ENCODE measurements around the gene FAAH.
"Not testable (repeated sequence)": the region's sequence is repeated elsewhere in the genome, so short reads cannot be mapped to it uniquely, and the experiment has no call there.

The FAAH gene

GRCh38 chr1:46365796-46366195, 28.3 kb upstream of the FAAH start:
- H2BK12ac ChIP-seq (ENCODE audit: low read length); H2BK5ac ChIP-seq (ENCODE audit: low read length); H3K23ac ChIP-seq (ENCODE audit: low read depth, low read length, poor library complexity); H2BK120ac ChIP-seq (ENCODE audit: low read depth, low read length); H3K27ac ChIP-seq (replicated peaks; ENCODE audit: low read length); H3K4me2 ChIP-seq (ENCODE audit: insufficient read depth, low read length, poor library complexity, severe bottlenecking); H4K91ac ChIP-seq (ENCODE audit: low read depth, low read length, poor library complexity); H3K27me3 ChIP-seq (ENCODE audit: control insufficient read depth in 3 of 3, insufficient read depth in 3 of 3, low read depth in 1 of 3, low read length in 3 of 3); H3K18ac ChIP-seq (ENCODE audit: low read length); DNase-seq (ENCODE audit: low spot score); H3K79me1 ChIP-seq (ENCODE audit: low read depth, low read length); H2AFZ ChIP-seq (ENCODE audit: low read length); H4K8ac ChIP-seq (ENCODE audit: low read depth, low read length); H3K4ac ChIP-seq (ENCODE audit: low read length); H2BK15ac ChIP-seq (ENCODE audit: low read length); H3K14ac ChIP-seq (ENCODE audit: low read length); H2AK5ac ChIP-seq (ENCODE audit: low read depth, low read length); H3K4me3 ChIP-seq (ENCODE audit: low read length in 2 of 2); H3K9ac ChIP-seq (ENCODE audit: low read depth, low read length, poor library complexity); H3K9me3 ChIP-seq (replicated peaks in 1 of 2; ENCODE audit: control insufficient read depth in 2 of 2, insufficient read depth in 1 of 2, low read depth in 1 of 2, low read length in 2 of 2): not testable (repeated sequence)
- Histone ChIP-seq H3K36me3 (replicated peaks in 1 of 2; ENCODE audit: control insufficient read depth in 2 of 2, insufficient read depth in 2 of 2, low read length in 2 of 2) (peaks cover 16 to 79% of the 10 kb centered on the region in 2 donors), H3K4me1 (ENCODE audit: control insufficient read depth in 2 of 2, insufficient read depth in 1 of 2, low read depth in 1 of 2, low read length in 2 of 2) (peaks cover 0 to 11% of the 10 kb centered on the region in 2 donors)
- no CpG with 5 or more reads among the region's 8 CpGs for WGBS, 2 donors (ENCODE audit: extremely low coverage in 2 of 2, insufficient read length in 2 of 2, insufficient replicate concordance in 1 of 2)

DNA sequence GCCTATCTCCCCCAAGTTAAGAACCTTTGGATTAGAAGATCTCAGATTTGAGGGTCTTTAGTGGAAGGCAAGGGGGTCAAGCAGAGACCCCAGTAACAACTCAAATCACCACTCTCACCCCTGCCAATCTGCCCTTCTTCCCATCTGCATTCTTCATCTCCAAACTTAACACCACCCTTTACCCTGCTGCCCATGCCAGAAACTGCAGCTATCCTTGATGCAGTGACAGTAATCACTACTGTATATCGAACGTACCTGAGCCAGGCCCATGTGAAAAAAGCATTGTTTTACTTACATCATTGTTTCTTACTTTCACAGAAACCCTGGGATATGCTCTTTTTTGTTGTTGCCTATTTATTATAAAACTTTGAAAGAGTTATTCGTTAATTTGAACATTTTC, 27.0 kb upstream of the FAAH start:
- no peaks in the 10 kb centered on the region for H3K79me1 ChIP-seq (ENCODE audit: low read depth, low read length)
- H3K9me3 ChIP-seq (replicated peaks in 1 of 2; ENCODE audit: control insufficient read depth in 2 of 2, insufficient read depth in 1 of 2, low read depth in 1 of 2, low read length in 2 of 2), result no peaks in the 10 kb centered on the region
- peaks cover 0 to 8% of the 10 kb centered on the region in 2 donors for H3K4me1 ChIP-seq (ENCODE audit: control insufficient read depth in 2 of 2, insufficient read depth in 1 of 2, low read depth in 1 of 2, low read length in 2 of 2)
- no peak overlapping the region for H3K4ac ChIP-seq (ENCODE audit: low read length)
- no CpG with 5 or more reads among the region's 3 CpGs for WGBS, 2 donors (ENCODE audit: extremely low coverage in 2 of 2, insufficient read length in 2 of 2, insufficient replicate concordance in 1 of 2)
- H2BK5ac ChIP-seq (ENCODE audit: low read length), result no peak overlapping the region
- H3K14ac ChIP-seq (ENCODE audit: low read length), result no peak overlapping the region
- no peak overlapping the region for H4K91ac ChIP-seq (ENCODE audit: low read depth, low read length, poor library complexity)
- H2BK15ac ChIP-seq (ENCODE audit: low read length), result no peak overlapping the region
- H2AK5ac ChIP-seq (ENCODE audit: low read depth, low read length), result no peak overlapping the region
- H3K23ac ChIP-seq (ENCODE audit: low read depth, low read length, poor library complexity), result no peak overlapping the region
- no peaks in the 10 kb centered on the region for H3K27me3 ChIP-seq (ENCODE audit: control insufficient read depth in 3 of 3, insufficient read depth in 3 of 3, low read depth in 1 of 3, low read length in 3 of 3)
- no peak overlapping the region for H3K27ac ChIP-seq (replicated peaks; ENCODE audit: low read length)
- H2BK12ac ChIP-seq (ENCODE audit: low read length), result no peak overlapping the region
- no peak overlapping the region for H2AFZ ChIP-seq (ENCODE audit: low read length)
- no peak overlapping the region for H3K4me2 ChIP-seq (ENCODE audit: insufficient read depth, low read length, poor library complexity, severe bottlenecking)
- peaks cover 7 to 66% of the 10 kb centered on the region in 2 donors for H3K36me3 ChIP-seq (replicated peaks in 1 of 2; ENCODE audit: control insufficient read depth in 2 of 2, insufficient read depth in 2 of 2, low read length in 2 of 2)
- no peak for DNase-seq (ENCODE audit: low spot score)
- H3K4me3 ChIP-seq (ENCODE audit: low read length in 2 of 2), result no peak overlapping the region
- no peak overlapping the region for H2BK120ac ChIP-seq (ENCODE audit: low read depth, low read length)
- H3K9ac ChIP-seq (ENCODE audit: low read depth, low read length, poor library complexity), result no peak overlapping the region
- H3K18ac ChIP-seq (ENCODE audit: low read length), result no peak overlapping the region
- H4K8ac ChIP-seq (ENCODE audit: low read depth, low read length), result no peak overlapping the region

DNA sequence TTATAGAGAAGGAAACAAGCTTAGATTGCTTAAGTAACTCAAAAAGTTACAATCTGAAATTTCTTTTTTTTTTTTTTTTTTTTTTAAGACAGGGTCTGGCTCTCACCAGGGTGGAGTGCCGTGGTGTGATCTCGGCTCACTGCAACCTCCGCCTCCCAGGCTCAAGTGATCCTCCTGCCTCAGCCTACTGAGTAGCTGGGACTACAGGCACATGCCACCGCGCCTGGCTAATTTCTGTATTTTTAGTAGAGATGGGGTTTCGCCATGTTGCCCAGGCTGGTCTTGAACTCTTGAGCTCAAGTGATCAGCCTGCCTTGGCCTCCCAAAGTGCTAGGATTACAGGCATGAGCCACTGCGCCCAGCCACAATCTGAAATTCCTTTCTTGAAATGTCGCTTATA, 26.4 kb upstream of the FAAH start:
- not testable (repeated sequence) for H3K4me3 ChIP-seq (ENCODE audit: low read length in 2 of 2); H3K27ac ChIP-seq (replicated peaks; ENCODE audit: low read length); H3K9ac ChIP-seq (ENCODE audit: low read depth, low read length, poor library complexity); H3K79me1 ChIP-seq (ENCODE audit: low read depth, low read length); H2BK15ac ChIP-seq (ENCODE audit: low read length); H3K23ac ChIP-seq (ENCODE audit: low read depth, low read length, poor library complexity); H2AFZ ChIP-seq (ENCODE audit: low read length); H3K14ac ChIP-seq (ENCODE audit: low read length); H3K9me3 ChIP-seq (replicated peaks in 1 of 2; ENCODE audit: control insufficient read depth in 2 of 2, insufficient read depth in 1 of 2, low read depth in 1 of 2, low read length in 2 of 2); H3K4ac ChIP-seq (ENCODE audit: low read length); H2BK120ac ChIP-seq (ENCODE audit: low read depth, low read length); H2AK5ac ChIP-seq (ENCODE audit: low read depth, low read length); DNase-seq (ENCODE audit: low spot score); H4K8ac ChIP-seq (ENCODE audit: low read depth, low read length); H3K18ac ChIP-seq (ENCODE audit: low read length); H2BK12ac ChIP-seq (ENCODE audit: low read length); H3K4me2 ChIP-seq (ENCODE audit: insufficient read depth, low read length, poor library complexity, severe bottlenecking); H3K4me1 ChIP-seq (ENCODE audit: control insufficient read depth in 2 of 2, insufficient read depth in 1 of 2, low read depth in 1 of 2, low read length in 2 of 2); H2BK5ac ChIP-seq (ENCODE audit: low read length); H3K27me3 ChIP-seq (ENCODE audit: control insufficient read depth in 3 of 3, insufficient read depth in 3 of 3, low read depth in 1 of 3, low read length in 3 of 3); H4K91ac ChIP-seq (ENCODE audit: low read depth, low read length, poor library complexity)
- peaks cover 7 to 60% of the 10 kb centered on the region in 2 donors for H3K36me3 ChIP-seq (replicated peaks in 1 of 2; ENCODE audit: control insufficient read depth in 2 of 2, insufficient read depth in 2 of 2, low read length in 2 of 2)
- no CpG with 5 or more reads among the region's 8 CpGs for WGBS, 2 donors (ENCODE audit: extremely low coverage in 2 of 2, insufficient read length in 2 of 2, insufficient replicate concordance in 1 of 2)

GRCh38 chr1:46368791-46369190, 25.3 kb upstream of the FAAH start:
- Histone ChIP-seq H3K27me3 (ENCODE audit: control insufficient read depth in 3 of 3, insufficient read depth in 3 of 3, low read depth in 1 of 3, low read length in 3 of 3) (no peaks in the 10 kb centered on the region), H2BK120ac (ENCODE audit: low read depth, low read length) (no peak overlapping the region), H2BK12ac (ENCODE audit: low read length) (no peak overlapping the region), H3K4me2 (ENCODE audit: insufficient read depth, low read length, poor library complexity, severe bottlenecking) (no peak overlapping the region), H2AK5ac (ENCODE audit: low read depth, low read length) (no peak overlapping the region), H2BK5ac (ENCODE audit: low read length) (no peak overlapping the region), H3K14ac (ENCODE audit: low read length) (no peak overlapping the region), H3K9me3 (replicated peaks in 1 of 2; ENCODE audit: control insufficient read depth in 2 of 2, insufficient read depth in 1 of 2, low read depth in 1 of 2, low read length in 2 of 2) (no peaks in the 10 kb centered on the region), H3K18ac (ENCODE audit: low read length) (no peak overlapping the region), H3K36me3 (replicated peaks in 1 of 2; ENCODE audit: control insufficient read depth in 2 of 2, insufficient read depth in 2 of 2, low read length in 2 of 2) (peaks cover 5 to 49% of the 10 kb centered on the region in 2 donors), H2AFZ (ENCODE audit: low read length) (no peak overlapping the region), H3K79me1 (ENCODE audit: low read depth, low read length) (no peaks in the 10 kb centered on the region), H3K4me3 (ENCODE audit: low read length in 2 of 2) (no peak overlapping the region), H4K8ac (ENCODE audit: low read depth, low read length) (no peak overlapping the region), H2BK15ac (ENCODE audit: low read length) (no peak overlapping the region), H3K9ac (ENCODE audit: low read depth, low read length, poor library complexity) (no peak overlapping the region), H3K4me1 (ENCODE audit: control insufficient read depth in 2 of 2, insufficient read depth in 1 of 2, low read depth in 1 of 2, low read length in 2 of 2) (no peaks in the 10 kb centered on the region), H3K4ac (ENCODE audit: low read length) (no peak overlapping the region), H3K27ac (replicated peaks; ENCODE audit: low read length) (no peak overlapping the region), H4K91ac (ENCODE audit: low read depth, low read length, poor library complexity) (no peak overlapping the region), H3K23ac (ENCODE audit: low read depth, low read length, poor library complexity) (no peak overlapping the region)
- no peak for DNase-seq (ENCODE audit: low spot score)
- no CpG with 5 or more reads among the region's 2 CpGs for WGBS, 2 donors (ENCODE audit: extremely low coverage in 2 of 2, insufficient read length in 2 of 2, insufficient replicate concordance in 1 of 2)

All from neuronal stem cell (in vitro differentiated cells).